Measurements from ENCODE around the gene ERLEC1.

ERLEC1 gene

GRCh38 chr2:53740170-53740569 lies 46.7 kb upstream of the ERLEC1 start:
- Histone ChIP-seq H3K9ac (ENCODE audit: low read depth, low read length) (no peak overlapping the region), H2AFZ (ENCODE audit: low read depth, low read length) (no peak overlapping the region), H3K27me3 (ENCODE audit: insufficient read depth, low read length, poor library complexity) (no peaks in the 10 kb centered on the region), H3K9me3 (ENCODE audit: insufficient read depth, low read length, severe bottlenecking) (no peaks in the 10 kb centered on the region), H4K20me1 (ENCODE audit: insufficient read depth, low read length) (peaks cover 3% of the 10 kb centered on the region; the same call in 1 of the 2 replicates), H3K79me2 (ENCODE audit: insufficient read depth, low read length) (0 out of 2 replicates have a peak, but pooled peaks cover 2% of the 10 kb centered on the region), H3K4me1 (ENCODE audit: insufficient read depth, low read length) (no peaks in the 10 kb centered on the region), H3K4me2 (ENCODE audit: insufficient read depth, low read length) (no peak overlapping the region), H3K27ac (ENCODE audit: low read length) (no peak overlapping the region), H3K4me3 (ENCODE audit: low read depth in 1 of 2, low read length in 2 of 2) (no peak overlapping the region), H3K36me3 (ENCODE audit: insufficient read depth, low read length) (peaks cover 29% of the 10 kb centered on the region)
- ATAC-seq (ENCODE audit: insufficient read depth, low read depth), result no peak
- no peak for DNase-seq
- peak; percentile 41 for TF ChIP-seq CTCF (IDR thresholded peaks at IDR 0.05; ENCODE audit: borderline replicate concordance, extremely low read depth, low read length, poor library complexity, severe bottlenecking)
- TF ChIP-seq EZH2 (IDR thresholded peaks at IDR 0.05; ENCODE audit: borderline replicate concordance, low read depth, low read length, severe bottlenecking), result no peak

- Histone ChIP-seq H3K36me3 (ENCODE audit: insufficient read depth, low read length) (peaks cover 32% of the 10 kb centered on the region), H3K4me3 (ENCODE audit: low read depth in 1 of 2, low read length in 2 of 2) (no peak overlapping the region), H3K9me3 (ENCODE audit: insufficient read depth, low read length, severe bottlenecking) (no peaks in the 10 kb centered on the region), H4K20me1 (ENCODE audit: insufficient read depth, low read length) (no peaks in the 10 kb centered on the region), H3K27me3 (ENCODE audit: insufficient read depth, low read length, poor library complexity) (no peaks in the 10 kb centered on the region), H3K79me2 (ENCODE audit: insufficient read depth, low read length) (0 out of 2 replicates have a peak, but pooled peaks cover 2% of the 10 kb centered on the region), H3K4me2 (ENCODE audit: insufficient read depth, low read length) (no peak overlapping the region), H2AFZ (ENCODE audit: low read depth, low read length) (no peak overlapping the region), H3K9ac (ENCODE audit: low read depth, low read length) (no peak overlapping the region), H3K27ac (ENCODE audit: low read length) (no peak overlapping the region), H3K4me1 (ENCODE audit: insufficient read depth, low read length) (no peaks in the 10 kb centered on the region)
- TF ChIP-seq CTCF (IDR thresholded peaks at IDR 0.05; ENCODE audit: borderline replicate concordance, extremely low read depth, low read length, poor library complexity, severe bottlenecking) (no peak), EZH2 (IDR thresholded peaks at IDR 0.05; ENCODE audit: borderline replicate concordance, low read depth, low read length, severe bottlenecking) (no peak)
- DNase-seq (no peak), ATAC-seq (ENCODE audit: insufficient read depth, low read depth) (no peak)
These were observed 42.3 kb upstream of the ERLEC1 start for GRCh38 chr2:53744395-53745065.

- no peak overlapping the region for H3K4me3 ChIP-seq (ENCODE audit: low read depth in 1 of 2, low read length in 2 of 2)
- no peak for ATAC-seq (ENCODE audit: insufficient read depth, low read depth)
These were observed 36.6 kb upstream of the ERLEC1 start for GRCh38 chr2:53750041-53750768.

More at GRCh38 chr2:53750041-53750768, 36.6 kb upstream of the ERLEC1 start:
- no peak overlapping the region for H2AFZ ChIP-seq (ENCODE audit: low read depth, low read length)
- H3K36me3 ChIP-seq (ENCODE audit: insufficient read depth, low read length), result peaks cover 31% of the 10 kb centered on the region
- TF ChIP-seq EZH2 (IDR thresholded peaks at IDR 0.05; ENCODE audit: borderline replicate concordance, low read depth, low read length, severe bottlenecking) (no peak), CTCF (IDR thresholded peaks at IDR 0.05; ENCODE audit: borderline replicate concordance, extremely low read depth, low read length, poor library complexity, severe bottlenecking) (no peak)
- H4K20me1 ChIP-seq (ENCODE audit: insufficient read depth, low read length), result no peaks in the 10 kb centered on the region
- no peaks in the 10 kb centered on the region for H3K4me1 ChIP-seq (ENCODE audit: insufficient read depth, low read length)
- no peaks in the 10 kb centered on the region for H3K27me3 ChIP-seq (ENCODE audit: insufficient read depth, low read length, poor library complexity)
- H3K4me2 ChIP-seq (ENCODE audit: insufficient read depth, low read length), result no peak overlapping the region
- H3K79me2 ChIP-seq (ENCODE audit: insufficient read depth, low read length), result no peaks in the 10 kb centered on the region
- H3K9ac ChIP-seq (ENCODE audit: low read depth, low read length), result no peak overlapping the region
- H3K27ac ChIP-seq (ENCODE audit: low read length), result no peak overlapping the region
- no peak for DNase-seq
- no peaks in the 10 kb centered on the region for H3K9me3 ChIP-seq (ENCODE audit: insufficient read depth, low read length, severe bottlenecking)
